Adrenal gland (tissue), 12 donors: Measurements from ENCODE around the gene FGF14. TPM values are rescaled to one million over a fixed set of nuclear protein-coding genes. Genes with fewer than 3 reads are reported as not detected.

Experiments
- DNase-seq, 7 donors: peaks; one replicate each; pipeline ENCODE4 v3.0.0-alpha.2; 2019 to 2020
- H3K27ac ChIP-seq, 5 donors: fragments of 200-600 bp; sonication (generic) in 4 of 5; 1 replicate in 3 of 5; 2 replicates in 2 of 5; pipeline versions ENCODE4 v1.5.1 to v1.8.0; 2016 to 2020; ENCODE audit warnings: mild to moderate bottlenecking in 1 of 5
- H3K27me3 ChIP-seq: fragments of 200-600 bp; 2 replicates; pipeline ENCODE4 v1.8.0; 2021
- H3K36me3 ChIP-seq, 2 donors: fragments of 200-600 bp; replicated peaks in 1 of 2; 1 replicate in 1 of 2; 2 replicates in 1 of 2; pipeline versions ENCODE4 v1.5.1 to v1.8.0; 2018 to 2022
- H3K4me1 ChIP-seq, 2 donors: fragments of 200-600 bp; replicated peaks in 1 of 2; 1 replicate in 1 of 2; 2 replicates in 1 of 2; pipeline versions ENCODE4 v1.5.1 to v1.8.0; 2018 to 2021
- H3K4me3 ChIP-seq, 4 donors: fragments of 200-600 bp; sonication (generic) in 3 of 4; one replicate each; pipeline ENCODE4 v1.5.1; 2016 to 2018
- H3K9me3 ChIP-seq, 3 donors: fragments of 200-600 bp; sonication (generic) in 1 of 3; replicated peaks in 1 of 3; 1 replicate in 2 of 3; 2 replicates in 1 of 3; pipeline versions ENCODE4 v1.5.1 to v1.8.0; 2016 to 2021
- CTCF ChIP-seq, 6 experiments: fragments of 450-650 bp in 4 of 6; fragments of 200-600 bp in 2 of 6; sonication (generic) in 1 of 6; IDR thresholded peaks; 1 replicate in 5 of 6; 2 replicates in 1 of 6; pipeline versions ENCODE4 v1.5.1 to v1.8.0; 2016 to 2021; ENCODE audit warnings: antibody characterized with exemption in 6 of 6, mild to moderate bottlenecking in 2 of 6, moderate library complexity in 1 of 6
- POLR2A ChIP-seq, 2 donors: fragments of 450-650 bp; IDR thresholded peaks; one replicate each; pipeline ENCODE4 v1.6.1; 2017; ENCODE audit warnings: antibody characterized with exemption in 2 of 2, mild to moderate bottlenecking in 2 of 2, moderate library complexity in 1 of 2
- WGBS, 4 donors: extraction: QIAGEN DNeasy Blood & Tissue Kit in 2 of 4; methylation state at CpG; one replicate each; pipeline versions ENCODE4 v1.1.5 to v1.1.7; 2013 to 2017; 5-methylcytosine and 5-hydroxymethylcytosine counted together
- intact Hi-C, 2 donors: fragments of 100-400 bp; cut with DNase I; formaldehyde crosslinking; loops; one replicate each; pipeline versions ENCODE4 v1.14.1 to v1.15.0; 2022 to 2023
- polyA plus RNA-seq, 3 donors: library from polyadenylated mRNA; stranded (reverse); fragments of 200-250 nt in 2 of 3; fragments of 350-450 nt in 1 of 3; fragmentation: Illumina TruSeq in 1 of 3; extraction: RNeasy Lipid Tissue Mini Kit (QIAGEN cat#74804) in 1 of 3; gene quantifications; one replicate each; pipeline ENCODE4 v1.2.3, GENCODE V29; 2013 to 2014
- total RNA-seq, 9 donors: library from RNA; depleted of rRNA in 4 of 9; stranded (reverse); fragments of >200 nt in 4 of 9; fragments of 120-200 nt in 1 of 9; fragmentation: NEBNext Ultra II Directional in 1 of 9; extraction: Animal tissue kit (Norgen Biotek cat#: 25700) in 1 of 9; gene quantifications; one replicate each; pipeline versions ENCODE4 v1.1.0 to v1.2.4, GENCODE V29; 2013 to 2023
- donor health status: healthy with polysubstance abuse.
- donor health status: Bipolar disorder and iron deficiency.
- donor health status: DM: yes; HTN: yes; CAD: no.
- donor health status: DM: no; HTN: no; CAD: no.
- donor health status: DM: no; HTN: no; CAD: no.
- donor health status: DM: yes; HTN: yes; CAD: no.

The FGF14 gene
- total and polyA plus RNA-seq, 12 donors: 0.32 to 9.3 (median 2.8) TPM; not detected in 2

GRCh38 chr13:101930331-101930730 lies 471.5 kb downstream of the FGF14 start:
- TF ChIP-seq POLR2A (IDR thresholded peaks at IDR 0.05): no peak
- Histone ChIP-seq H3K27me3 (no peaks in the 10 kb centered on the region), H3K4me1 (no peaks in the 10 kb centered on the region), H3K27ac (no peak overlapping the region), H3K4me3 (no peak overlapping the region), H3K36me3 (no peaks in the 10 kb centered on the region), H3K9me3 (no peaks in the 10 kb centered on the region)
- DNase-seq: no peak
- 59 to 68% (median 60%) methylated on average over 2 of the region's 2 CpGs for WGBS, 4 donors
- intact Hi-C loops: no loop called here

GRCh38 chr13:101925731-101926130 lies 476.1 kb downstream of the FGF14 start:
- no peaks in the 10 kb centered on the region for H3K4me1 ChIP-seq
- intact Hi-C loops: no loop called here
- no peaks in the 10 kb centered on the region for H3K9me3 ChIP-seq
- 39 to 69% (median 50%) methylated on average over 2 of the region's 2 CpGs for WGBS, 4 donors
- H3K4me3 ChIP-seq: no peak overlapping the region
- DNase-seq: no peak
- H3K27me3 ChIP-seq: peaks cover 7% of the 10 kb centered on the region
- H3K36me3 ChIP-seq: no peaks in the 10 kb centered on the region
- TF ChIP-seq POLR2A (IDR thresholded peaks at IDR 0.05): no peak
- no peak for TF ChIP-seq CTCF (IDR thresholded peaks at IDR 0.05)
- no peak overlapping the region for H3K27ac ChIP-seq

- peaks cover 39% of the 10 kb centered on the region for H3K27me3 ChIP-seq
- DNase-seq: no peak
- intact Hi-C loops: no loop called here
Observed at GRCh38 chr13:101919541-101920181, 482.2 kb downstream of the FGF14 start.

GRCh38 chr13:101917833-101918661 lies 483.8 kb downstream of the FGF14 start:
- intact Hi-C loops: no loop called here
- 7 to 13% (median 10%) methylated on average over 14 of the region's 14 CpGs for WGBS, 4 donors
- H3K27me3 ChIP-seq: peaks cover 39% of the 10 kb centered on the region
- H3K4me3 ChIP-seq: no peak overlapping the region
- H3K9me3 ChIP-seq: no peaks in the 10 kb centered on the region
- no peak for TF ChIP-seq POLR2A (IDR thresholded peaks at IDR 0.05)
- TF ChIP-seq CTCF (IDR thresholded peaks at IDR 0.05): no peak
- H3K27ac ChIP-seq: no peak overlapping the region
- peak in 1 of 7 donors; percentile 57 for DNase-seq
- peaks cover 0 to 6% of the 10 kb centered on the region in 2 donors for H3K4me1 ChIP-seq
- no peaks in the 10 kb centered on the region for H3K36me3 ChIP-seq

More at GRCh38 chr13:101919541-101920181, 482.2 kb downstream of the FGF14 start:
- TF ChIP-seq POLR2A (IDR thresholded peaks at IDR 0.05) (no peak), CTCF (IDR thresholded peaks at IDR 0.05) (no peak)
- Histone ChIP-seq H3K4me1 (peaks cover 0 to 6% of the 10 kb centered on the region in 2 donors), H3K9me3 (no peaks in the 10 kb centered on the region), H3K27ac (no peak overlapping the region), H3K36me3 (no peaks in the 10 kb centered on the region), H3K4me3 (no peak overlapping the region)
- 2 to 4% (median 3%) methylated on average over 24 of the region's 24 CpGs for WGBS, 4 donors
